ENCODE data around the gene TMEM239.
"Not testable (repeated sequence)": the region's sequence is repeated elsewhere in the genome, so short reads cannot be mapped to it uniquely, and the experiment has no call there.

The TMEM239 gene

DNA sequence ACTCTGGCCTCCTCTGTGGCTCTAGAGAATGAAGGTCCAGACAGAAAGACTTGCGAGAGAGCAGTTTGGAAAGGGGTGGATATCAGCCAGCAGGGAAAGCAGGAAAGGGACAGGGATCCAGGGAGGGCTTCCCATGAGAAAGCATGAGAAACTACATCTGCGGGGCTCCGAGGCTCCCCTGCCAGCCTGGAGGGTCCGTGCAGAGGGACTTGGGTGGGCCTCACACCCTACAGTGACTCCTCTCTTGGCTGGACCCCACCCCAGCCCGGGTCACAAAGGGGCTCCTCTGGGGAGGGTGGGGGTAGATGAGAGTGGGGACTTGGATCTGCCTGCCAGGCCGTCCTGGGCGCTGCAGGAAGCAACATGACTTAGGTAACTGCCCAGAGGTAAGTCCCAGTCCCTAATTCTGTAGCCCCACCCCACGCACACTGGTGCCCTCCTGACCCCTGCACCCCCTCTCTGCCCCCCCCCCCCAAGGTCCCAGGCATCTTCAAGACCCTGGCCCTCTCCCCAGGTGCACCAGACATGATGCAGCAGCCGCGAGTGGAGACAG, at the start of gene TMEM239:
TMEM239 (plus strand) TSS at position 335 of the 553 bp plus-strand sequence; CDS start at position 526, 191 bp downstream.
- no peak for DNase-seq

DNA sequence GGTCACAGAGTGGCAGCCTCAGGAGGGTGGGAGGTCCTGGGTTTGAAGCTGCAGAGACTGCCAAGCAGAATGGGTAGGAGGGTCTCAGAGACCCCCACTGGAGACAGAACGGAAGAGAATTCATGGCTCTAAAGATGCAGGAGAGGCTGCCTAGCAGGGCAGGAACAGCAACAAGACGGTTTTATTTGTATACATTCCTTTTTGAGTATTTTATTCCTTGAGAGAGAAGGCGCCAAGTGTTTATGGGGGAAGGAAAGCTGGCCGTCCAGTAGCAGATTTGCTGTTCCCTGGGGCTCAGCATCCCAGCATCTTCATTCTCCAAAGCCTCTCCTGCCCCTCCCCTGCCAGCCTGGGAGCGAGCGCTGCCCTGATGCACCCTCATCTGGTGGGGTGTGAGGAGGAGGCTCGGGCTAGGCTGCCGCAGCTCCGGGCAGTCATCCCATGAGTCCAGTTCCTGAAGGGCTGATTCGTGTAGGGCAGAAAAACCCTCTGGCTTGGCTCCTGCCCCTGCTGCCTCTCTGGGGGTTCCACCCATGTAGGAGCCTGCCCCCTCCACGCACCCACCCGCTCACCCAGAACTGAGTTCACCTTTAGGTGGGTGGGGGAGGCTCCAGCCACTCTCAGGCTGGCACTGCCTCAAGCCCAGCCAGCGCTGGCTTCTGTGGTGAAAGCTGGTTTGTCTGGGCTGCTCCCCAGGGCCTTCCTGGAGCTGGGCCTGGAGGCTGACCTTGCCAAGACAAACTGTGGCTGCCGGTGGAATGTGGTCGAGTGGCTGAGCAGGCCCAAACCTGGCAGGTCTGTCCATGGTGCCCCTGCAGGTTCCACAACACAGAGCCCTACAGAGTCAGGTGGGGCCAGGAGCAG, 48.2 kb upstream of the TMEM239 start:
- no peak for DNase-seq

DNA sequence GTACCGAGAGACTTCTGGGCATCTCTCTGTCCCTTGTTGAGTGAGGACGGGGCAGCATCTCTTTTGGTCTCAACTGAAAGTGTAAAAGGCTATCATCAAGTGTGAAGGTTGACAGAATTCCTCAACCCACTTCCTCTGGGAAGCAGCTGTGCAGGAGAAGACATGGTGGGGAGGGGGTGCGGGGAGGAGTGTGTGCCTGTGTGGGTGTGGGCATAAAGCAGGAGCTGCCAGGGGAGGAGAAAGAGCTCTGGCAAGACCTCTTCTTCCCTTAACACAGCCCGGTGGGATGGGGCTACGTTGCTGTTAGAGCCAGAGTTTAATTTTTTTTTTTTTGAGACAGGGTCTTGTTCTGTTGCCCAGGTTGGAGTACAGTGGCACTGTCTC, 47.5 kb upstream of the TMEM239 start:
- DNase-seq: no peak

DNA sequence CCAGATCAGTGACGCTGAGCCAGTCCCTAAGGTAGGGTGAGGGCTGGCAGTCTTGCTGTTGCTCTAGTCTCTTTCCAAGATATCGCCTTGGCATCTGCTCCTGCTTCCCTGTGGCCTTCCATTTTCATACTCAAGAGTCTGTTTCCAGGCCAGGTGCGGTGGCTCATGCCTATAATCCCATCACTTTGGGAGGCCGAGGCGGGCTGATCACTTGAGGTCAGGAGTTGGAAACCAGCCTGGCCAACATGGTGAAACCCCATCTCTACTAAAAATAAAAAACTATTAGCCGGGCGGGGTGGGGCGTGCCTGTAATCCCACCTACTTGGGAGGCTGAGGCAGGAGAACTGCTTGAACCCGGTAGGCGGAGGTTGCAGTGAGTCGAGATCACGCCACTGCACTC, 46.1 kb upstream of the TMEM239 start:
- not testable (repeated sequence) for DNase-seq

DNA sequence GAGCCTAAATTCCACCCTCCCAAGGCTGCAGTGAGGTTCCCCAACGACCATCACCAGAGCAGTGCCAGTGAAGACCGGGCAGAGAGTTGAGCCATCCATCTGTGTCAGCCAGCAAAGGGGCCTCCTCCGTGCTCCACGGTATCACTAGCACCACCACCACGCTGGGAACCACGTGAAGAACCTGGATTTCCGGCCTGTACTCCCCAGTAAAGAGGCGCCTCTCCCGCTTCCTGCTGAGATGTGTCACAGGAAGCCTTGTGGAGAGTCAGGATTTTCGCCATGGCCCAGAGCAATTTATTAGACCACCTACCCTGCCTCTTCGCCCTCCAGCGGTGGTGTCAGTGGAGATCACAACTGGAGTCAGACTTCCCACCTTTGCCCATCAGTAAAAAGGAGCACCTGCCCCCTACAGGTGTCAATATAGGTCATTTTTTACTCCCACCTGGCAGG, 44.5 kb upstream of the TMEM239 start:
- no peak for DNase-seq

DNA sequence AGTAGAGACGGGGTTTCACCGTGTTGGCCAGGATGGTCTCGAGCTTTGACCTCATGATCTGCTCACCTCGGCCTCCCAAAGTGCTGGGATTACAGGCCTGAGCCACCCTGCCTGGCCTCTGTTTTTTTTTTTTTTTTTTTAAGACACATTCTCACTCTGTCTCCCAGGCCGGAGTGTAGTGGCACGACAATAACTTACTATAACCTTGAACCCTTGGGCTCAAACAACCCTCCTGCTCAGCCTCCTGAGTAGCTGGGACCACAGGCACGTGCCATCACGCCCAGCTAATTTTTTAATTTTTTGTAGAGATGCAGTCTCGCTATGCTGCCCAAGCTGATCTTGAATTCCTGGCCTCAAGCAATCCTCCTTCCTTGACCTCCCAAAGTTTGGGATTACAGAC, 42.4 kb upstream of the TMEM239 start:
- DNase-seq: no peak

DNA sequence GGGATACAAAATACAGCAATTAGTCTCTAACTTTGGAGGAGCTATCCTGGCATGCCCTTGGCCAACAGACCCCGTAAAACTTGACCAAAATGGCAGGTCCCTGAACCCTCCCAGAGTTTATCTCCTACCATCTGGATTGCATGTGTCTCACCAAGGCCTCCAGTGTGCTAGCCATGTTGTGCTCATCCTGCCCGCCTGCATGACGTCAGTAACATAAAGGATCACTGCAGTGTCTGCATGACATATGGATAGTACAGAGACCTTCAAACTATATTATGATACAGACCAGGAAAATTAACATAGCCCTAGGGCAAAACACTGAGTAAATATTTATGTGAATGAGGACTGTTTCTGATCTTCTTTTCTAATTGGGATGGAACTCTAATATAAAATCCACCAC, 41.0 kb upstream of the TMEM239 start:
- no peak for DNase-seq

DNA sequence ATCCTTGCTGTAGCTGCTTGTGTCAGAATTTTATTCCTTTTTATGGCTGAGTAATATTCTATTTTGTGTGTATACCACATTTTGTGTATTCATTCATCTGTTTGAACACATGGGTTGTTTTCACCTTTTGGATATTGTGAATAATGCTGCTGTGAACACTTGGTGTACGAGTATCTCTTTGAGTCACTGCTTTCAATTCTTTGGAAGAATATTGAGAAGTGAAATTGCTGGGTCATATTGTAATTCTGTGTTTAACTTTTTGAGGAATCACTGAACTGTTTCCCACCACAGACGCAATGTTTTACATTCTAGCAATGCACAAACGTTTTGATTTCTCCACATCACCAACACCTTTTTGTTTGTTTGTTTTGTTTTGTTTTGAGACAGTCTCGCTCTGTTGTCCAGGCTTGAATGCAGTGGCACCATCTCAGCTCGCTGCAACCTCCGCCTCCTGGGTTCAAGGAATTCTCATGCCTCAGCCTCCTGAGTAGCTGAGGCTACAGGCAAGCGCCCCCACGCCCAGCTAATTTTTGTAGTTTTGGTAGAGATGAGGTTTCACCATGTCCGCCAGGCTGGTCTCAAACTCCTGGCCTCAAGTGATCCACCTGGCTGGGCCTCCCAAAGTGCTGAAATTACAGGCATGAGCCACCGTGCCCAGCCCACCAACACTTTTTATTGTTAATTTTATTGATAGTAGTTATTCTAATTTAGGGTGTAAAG, 37.4 kb upstream of the TMEM239 start:
- DNase-seq: no peak

DNA sequence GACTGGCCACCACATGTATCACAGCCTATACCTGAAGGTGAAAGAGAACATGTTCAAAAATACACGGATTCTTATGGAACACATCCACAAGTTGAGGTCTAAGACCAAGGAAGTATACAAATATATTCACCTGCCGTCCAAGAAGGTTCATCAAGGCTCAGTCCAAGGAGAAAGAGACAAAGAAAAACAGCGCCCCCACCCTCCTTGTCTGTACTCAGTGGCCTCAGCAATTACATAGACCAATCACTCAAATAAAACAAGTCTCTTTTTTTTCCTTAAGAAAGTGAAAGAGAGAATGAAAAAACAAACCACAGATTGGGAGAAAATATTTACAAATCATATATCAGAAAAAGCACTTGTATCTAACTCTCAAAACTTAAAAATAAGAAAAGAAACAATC, 35.2 kb upstream of the TMEM239 start:
- DNase-seq: no peak

DNA sequence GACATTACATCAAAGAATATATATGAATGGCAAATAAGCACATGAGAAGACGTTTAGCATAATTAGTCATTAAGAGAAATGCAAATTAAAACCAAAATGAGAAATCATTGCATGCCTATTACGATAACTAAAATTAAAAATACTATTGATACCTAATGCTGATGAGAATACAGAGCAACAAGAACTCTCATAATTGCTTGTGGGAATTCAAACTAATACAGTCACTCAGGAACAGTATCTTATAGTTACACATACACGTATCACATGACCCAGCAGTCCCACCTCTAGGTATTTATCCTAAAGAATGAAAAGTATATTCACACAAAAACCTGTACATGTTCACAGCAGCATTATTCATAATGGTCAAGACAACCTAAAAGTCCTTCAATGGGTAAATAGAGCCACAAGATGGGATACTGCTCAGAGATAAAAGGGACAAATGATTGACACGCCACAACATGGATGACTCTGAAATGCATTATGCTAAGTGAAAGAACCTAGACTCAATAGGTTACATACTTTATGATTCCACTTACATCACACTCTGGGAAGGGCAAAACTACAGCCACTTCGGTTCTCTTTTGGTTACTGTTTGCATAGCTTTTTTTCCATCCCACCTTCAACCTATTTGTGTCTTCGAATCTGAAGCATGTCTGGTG, 32.1 kb upstream of the TMEM239 start:
- no peak for DNase-seq

DNA sequence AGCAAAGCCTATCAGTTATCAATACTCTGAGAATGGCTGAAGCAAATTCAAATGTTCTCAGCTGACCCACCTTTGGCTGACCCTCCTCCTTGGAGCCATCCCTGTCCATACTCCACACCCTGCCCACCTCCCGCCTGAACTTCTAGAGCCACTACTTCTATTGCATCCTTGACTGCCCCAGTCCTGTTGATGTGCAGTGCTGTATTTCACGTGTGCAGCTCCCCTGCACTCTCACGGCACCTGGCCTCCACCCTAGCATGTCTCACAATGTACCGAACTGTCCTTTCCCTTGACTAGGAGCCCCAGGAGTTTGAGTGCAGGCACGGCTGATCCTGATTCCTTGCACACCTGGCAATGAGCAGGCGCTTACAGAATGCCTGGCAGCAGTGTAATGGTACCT, 22.7 kb upstream of the TMEM239 start:
- DNase-seq: no peak

DNA sequence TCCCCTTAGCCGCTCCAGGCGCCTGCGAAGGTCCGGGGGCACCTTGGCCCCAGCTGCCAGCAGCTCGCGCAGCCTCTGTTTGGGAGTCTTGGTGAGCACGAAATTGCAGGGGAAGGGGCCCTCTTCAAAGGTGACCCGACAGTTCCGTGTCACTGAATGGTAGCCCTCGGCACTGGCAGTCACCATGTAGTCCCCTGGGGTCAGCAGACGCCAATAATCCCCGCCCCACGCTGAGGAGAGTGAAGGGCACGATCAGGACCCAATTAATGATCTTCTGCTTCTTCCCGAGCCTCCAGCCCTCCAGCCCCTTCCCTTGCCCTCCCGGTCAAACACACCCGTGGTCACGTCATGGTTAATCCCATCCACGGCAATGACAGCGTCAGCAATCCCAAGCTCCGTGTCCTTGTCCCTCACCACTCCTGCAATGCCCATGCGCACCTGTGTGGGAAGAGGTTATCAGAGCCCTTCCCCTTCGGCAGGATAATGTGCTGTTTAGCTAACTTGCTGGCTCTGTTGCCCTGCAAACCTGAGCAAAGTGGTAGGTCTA, 21.9 kb upstream of the TMEM239 start:
- DNase-seq: no peak

DNA sequence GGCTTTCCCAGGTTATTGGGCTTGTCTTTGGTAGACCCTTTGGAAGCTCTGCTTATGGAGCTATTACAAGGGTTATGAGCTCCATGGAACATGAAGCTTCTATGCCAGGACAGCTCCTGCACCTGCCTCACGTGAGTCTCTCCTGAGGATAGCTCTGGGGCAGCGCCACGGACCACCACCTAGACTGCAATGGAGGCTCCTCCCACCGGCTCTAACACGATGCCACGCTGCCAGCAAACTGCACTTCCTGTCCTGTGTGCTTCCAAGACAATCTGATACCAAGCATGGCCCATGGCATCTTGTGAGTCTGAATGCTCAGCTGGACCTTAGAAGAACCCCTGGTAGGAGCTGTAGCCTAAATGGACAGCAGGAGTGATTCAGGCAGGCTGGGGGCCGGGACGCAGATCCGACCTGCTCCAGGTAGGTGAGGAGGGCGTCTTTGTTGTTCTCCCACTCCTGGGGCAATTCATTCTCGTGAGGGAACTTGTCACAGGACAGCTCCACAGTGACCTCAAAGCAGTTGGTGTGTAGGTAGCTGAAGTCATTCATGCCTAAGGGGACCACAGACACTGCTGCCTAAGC, 21.2 kb upstream of the TMEM239 start:
- DNase-seq: no peak

DNA sequence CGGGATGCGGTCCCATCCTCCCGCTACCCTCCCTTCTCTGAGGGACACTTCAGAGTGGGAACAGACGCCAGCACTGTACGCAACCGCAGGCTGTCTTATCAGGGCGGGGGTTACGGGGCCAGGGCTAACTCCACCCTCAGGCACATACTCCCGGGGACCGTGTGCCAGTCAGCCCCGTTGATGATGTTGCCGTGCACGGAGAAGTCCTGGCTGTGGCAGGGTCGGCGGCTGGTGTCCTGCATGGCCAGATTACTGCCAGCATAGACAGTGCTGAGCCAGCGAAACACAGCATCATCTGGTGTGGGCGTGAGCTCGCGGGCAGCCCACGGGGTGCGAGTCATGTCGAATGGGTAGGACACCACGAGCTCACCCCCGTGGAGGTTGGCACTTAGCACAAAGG, 20.7 kb upstream of the TMEM239 start:
- no peak for DNase-seq

DNA sequence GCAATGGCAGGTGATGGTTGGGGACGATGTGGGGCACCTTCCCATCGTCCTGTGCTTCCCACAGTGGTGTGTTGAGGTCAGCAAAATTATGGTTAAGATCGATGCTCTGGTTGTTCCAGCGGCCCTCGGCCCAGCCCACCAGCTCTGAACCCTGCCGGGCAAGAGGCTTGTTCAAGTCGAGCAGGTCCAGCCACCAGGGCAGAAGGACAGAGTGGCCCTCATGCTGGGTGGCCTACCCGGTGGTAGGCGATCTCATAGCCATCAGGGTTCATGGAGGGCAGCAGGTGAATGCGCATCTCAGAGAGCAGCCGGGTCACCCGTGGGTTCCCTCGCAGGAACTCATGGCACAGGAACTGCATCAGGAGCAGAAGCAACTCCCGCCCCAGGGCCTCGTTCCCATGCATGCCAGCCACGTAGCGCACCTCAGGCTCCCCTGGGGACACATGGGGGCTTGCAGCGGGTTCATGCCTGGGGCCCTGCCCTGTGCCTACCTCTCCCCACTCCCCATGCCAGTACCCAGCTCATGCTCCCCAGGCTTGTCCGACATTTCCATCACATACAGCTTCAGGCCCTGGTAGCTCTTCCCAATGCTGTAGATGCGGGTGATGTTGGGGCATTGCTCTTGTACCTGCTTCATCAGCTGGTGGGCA, 20.0 kb upstream of the TMEM239 start:
- DNase-seq: no peak

DNA sequence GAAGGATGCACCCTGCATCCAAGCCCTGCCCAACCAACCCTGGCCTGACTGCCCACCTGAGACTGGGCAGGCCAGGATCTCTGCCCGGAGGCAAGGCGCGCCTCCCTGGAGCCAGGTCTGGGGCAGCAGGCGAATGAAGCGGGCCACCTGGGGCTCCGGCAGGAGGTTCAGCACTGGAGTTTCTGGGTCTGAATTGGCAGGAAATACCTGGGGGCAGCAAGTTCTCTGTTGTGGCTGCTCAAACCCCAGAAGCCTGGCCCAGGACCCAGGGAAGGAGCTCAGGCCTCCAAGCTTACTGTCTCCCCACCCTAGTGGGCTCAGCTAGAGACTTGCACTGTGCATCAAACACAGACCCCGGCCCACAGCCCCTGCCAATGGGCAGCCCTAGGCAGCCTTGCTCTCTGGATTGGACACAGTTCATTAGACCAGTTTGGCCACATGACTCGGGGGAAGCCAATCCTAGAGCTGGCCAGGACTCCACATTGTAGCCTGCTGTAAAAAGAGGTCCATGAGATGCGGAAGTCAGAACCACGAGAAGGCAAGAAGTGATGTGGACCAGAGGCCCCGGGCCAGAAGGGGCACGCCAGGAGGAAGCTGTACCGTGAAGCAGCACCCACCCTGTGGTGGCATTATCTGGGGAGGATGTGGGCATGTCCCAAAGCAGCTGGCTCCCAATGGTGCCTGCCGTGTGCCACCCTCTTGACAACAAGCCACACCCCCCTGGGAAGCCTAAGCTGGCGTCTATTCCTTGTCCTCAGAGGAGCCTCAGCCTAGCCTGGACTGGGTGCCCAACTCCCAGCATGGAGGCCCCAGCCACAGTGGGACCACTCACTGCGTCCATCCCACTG, 18.8 kb upstream of the TMEM239 start:
- no peak for DNase-seq

DNA sequence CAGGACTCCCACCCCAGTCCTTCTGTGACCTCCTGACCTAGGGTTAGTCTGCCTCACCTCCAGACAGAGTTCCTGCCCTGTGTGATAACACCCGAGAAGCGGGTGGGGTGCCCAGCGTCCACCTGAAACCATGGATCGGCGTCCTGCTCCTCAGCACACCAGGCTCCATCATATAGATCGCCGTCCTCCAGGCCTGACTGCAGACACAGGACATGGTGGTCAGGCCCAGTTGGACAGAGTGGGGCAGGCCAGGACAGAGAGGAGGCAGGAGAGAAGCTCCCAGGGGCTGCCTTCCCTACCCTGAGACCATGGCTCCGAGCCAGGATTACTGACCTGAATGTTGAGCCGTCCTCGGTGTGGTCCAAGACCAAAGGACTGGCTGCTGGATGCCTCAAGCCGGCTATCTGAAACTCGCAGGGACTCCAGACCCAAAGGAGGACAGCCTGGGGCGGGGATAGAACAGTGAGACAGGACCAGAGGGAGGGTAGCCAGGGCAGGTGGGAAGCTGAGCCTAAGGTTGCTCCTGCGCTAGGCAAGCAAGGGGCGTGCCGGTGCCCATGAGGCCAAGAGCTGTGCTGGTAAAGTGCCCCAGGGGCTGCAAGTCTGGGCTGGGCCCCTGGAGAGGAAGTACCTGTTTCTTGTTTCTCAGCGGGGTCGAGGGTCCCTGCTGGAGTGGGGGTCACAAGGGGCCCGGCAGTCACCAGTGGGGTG, 17.9 kb upstream of the TMEM239 start:
- no peak for DNase-seq

DNA sequence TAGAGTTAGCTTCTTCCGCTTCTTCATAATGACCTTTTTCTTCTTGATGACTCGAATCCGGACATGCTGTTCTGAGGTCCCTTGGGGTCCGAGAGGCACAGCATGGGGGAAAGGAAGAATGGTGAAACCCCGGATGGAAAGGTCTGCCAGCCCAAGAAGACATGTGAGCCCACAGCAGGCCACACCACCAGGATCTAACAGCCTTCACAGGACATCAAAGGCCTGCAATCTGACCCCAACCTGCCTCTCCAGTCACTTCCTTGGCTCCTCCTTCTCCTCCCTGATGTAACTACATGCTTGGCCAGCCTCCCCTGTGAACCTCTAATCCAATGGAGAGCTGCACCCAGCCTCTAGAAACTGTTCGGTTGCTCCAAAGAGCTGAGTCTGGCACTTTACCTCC, 17.4 kb upstream of the TMEM239 start:
- no peak for DNase-seq

DNA sequence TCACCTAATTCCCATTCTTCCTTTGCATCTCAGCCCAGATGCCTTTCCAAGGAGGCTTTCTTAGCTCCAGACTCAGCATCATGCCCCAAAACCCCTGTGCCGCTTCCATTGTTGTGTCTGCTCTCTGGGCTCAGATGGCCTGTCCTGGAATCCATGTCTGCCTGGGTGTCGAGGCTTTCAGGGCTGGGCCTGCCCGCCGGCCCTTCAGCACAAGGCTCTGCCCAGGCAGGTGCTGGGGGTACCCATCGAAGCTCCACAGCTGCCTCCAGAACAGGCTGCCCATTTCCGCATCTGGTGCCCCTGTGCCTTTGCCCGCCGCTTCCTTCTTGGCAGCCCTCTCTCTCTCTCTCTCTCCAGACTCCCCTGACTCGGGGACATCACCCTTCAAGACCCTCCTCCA, 16.9 kb upstream of the TMEM239 start:
- DNase-seq: no peak

DNA sequence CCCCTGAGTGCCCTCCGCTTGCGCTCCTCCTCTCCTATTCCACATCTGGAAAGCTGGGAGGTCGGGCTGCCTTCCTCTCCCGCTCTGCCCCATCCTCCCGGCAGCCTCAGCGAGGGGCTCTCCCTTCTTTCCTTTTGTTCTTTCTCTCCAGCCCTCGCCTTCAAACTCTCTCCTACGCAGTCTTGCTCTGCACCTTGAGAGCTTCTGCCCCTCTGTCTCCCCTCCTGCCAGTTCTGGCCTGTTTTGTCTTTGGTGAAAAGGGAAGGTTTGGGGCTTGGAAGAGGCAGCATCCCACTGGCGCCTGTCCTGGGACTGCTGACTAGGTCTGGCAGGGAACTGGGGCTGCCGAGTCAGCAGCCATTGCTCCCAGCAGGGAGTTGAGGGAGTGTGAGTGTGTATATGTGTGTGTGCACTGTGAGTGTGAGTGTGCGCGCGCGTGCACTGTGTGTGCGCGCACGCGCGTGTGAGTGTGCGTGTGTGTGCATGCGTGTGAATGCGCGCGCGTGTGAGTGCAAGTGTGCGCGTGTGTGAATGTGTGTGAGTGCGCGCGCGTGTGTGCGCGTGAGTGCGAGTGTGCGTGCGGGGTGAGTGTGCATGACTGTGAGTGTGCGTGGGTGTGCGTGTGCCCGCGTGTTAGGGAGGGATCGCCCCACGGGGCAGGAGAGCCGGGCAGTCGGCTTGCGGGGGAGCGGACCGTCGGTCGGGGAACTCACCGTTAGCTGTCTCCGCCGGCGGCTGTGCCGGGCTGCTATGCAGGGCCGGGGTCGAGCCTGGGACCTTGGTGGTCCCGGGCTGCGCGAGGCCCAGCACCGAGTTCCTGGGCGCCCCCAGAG, 16.3 kb upstream of the TMEM239 start:
- DNase-seq: no peak

Measured in NCI-H2107 (cell line).